Testis (tissue), 3 donors: ENCODE data around the gene FBXL17. TPM values are rescaled to one million over a fixed set of nuclear protein-coding genes. Genes with fewer than 3 reads are reported as not detected.
"Not testable (repeated sequence)": the region's sequence is repeated elsewhere in the genome, so short reads cannot be mapped to it uniquely, and the experiment has no call there.

Experiments
- DNase-seq: peaks from one replicate; pipeline ENCODE4 v3.0.0-alpha.2; 2019
- H3K27ac ChIP-seq, 2 donors: fragments of 200-600 bp; sonication (generic); one replicate each; pipeline ENCODE4 v1.5.1; 2019
- H3K27me3 ChIP-seq: fragments of 200-600 bp; sonication (generic); one replicate; pipeline ENCODE4 v1.5.1; 2019
- H3K36me3 ChIP-seq: fragments of 200-600 bp; sonication (generic); one replicate; pipeline ENCODE4 v1.5.1; 2017; ENCODE audit warnings: low read depth; ENCODE audit errors: missing control alignments
- H3K4me1 ChIP-seq: fragments of 200-600 bp; sonication (generic); one replicate; pipeline ENCODE4 v1.5.1; 2019
- H3K4me3 ChIP-seq, 2 donors: fragments of 200-600 bp; sonication (generic); one replicate each; pipeline ENCODE4 v1.5.1; 2017 to 2019
- H3K9me3 ChIP-seq: fragments of 200-600 bp; sonication (generic); one replicate; pipeline ENCODE4 v1.5.1; 2017
- POLR2A ChIP-seq: fragments of 450-650 bp; IDR thresholded peaks from one replicate; pipeline ENCODE4 v1.6.1; 2017; ENCODE audit warnings: antibody characterized with exemption, mild to moderate bottlenecking, moderate library complexity
- WGBS, 2 donors: methylation state at CpG; one replicate each; pipeline ENCODE4 v1.1.5; 2018; 5-methylcytosine and 5-hydroxymethylcytosine counted together
- intact Hi-C: fragments of 100-400 bp; cut with DNase I; formaldehyde crosslinking; loops from one replicate; pipeline ENCODE4 v1.15.1; 2023; ENCODE audit warnings: low total_unique reads
- polyA plus RNA-seq: library from polyadenylated mRNA; stranded (reverse); fragments of 350-450 nt; fragmentation: Illumina TruSeq; extraction: RNeasy Lipid Tissue Mini Kit (QIAGEN cat#74804); gene quantifications from one replicate; pipeline ENCODE4 v1.2.3, GENCODE V29; 2014; ENCODE audit warnings: low read depth, low replicate concordance; ENCODE audit not compliant: insufficient read depth
- total RNA-seq, 2 donors: library from RNA; depleted of rRNA; stranded (reverse); fragments of >200 nt; gene quantifications; one replicate each; pipeline ENCODE4 v1.2.3, GENCODE V29; 2016
- TF ChIP-seq, protein P1 (sequence below), 3 experiments: fragments of 450-650 bp in 2 of 3; fragments of 200-600 bp in 1 of 3; sonication (generic) in 1 of 3; IDR thresholded peaks; one replicate each; pipeline ENCODE4 v1.5.1; 2016 to 2019; ENCODE audit warnings: antibody characterized with exemption in 3 of 3, mild to moderate bottlenecking in 2 of 3, moderate library complexity in 1 of 3

Gene FBXL17
- total and polyA plus RNA-seq, 3 donors from 2014 or later: 20.7 to 25.1 (median 22.6) TPM

DNA sequence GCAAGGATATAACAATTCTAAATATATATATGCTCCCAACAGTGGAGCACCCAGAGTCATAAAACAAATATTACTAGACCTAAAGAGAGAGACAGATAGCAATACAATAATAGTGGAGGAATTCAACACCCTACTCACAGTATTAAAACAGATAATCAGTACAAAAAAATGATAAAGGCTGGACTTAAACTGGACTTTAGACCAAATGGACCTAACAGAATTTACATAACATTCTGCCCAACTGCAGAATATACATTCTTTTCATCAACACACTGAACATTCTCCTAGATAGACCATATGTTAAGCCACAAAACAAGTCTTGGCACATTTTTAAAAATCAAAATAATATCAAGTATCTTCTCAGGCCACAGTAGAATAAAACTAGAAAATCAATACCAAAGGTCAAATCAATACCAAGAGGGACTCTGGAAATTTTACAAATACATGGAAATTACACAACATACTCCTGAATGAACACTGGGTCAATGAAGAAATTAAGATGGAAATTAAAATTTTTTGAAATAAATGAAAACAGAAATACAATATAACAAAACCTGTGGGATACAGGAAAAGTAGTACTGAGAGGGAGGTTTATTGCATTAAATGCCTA, 100.8 kb downstream of the FBXL17 start:
- no peaks in the 10 kb centered on the region for H3K9me3 ChIP-seq
- no peak for TF ChIP-seq POLR2A
- TF ChIP-seq, protein P1, sequence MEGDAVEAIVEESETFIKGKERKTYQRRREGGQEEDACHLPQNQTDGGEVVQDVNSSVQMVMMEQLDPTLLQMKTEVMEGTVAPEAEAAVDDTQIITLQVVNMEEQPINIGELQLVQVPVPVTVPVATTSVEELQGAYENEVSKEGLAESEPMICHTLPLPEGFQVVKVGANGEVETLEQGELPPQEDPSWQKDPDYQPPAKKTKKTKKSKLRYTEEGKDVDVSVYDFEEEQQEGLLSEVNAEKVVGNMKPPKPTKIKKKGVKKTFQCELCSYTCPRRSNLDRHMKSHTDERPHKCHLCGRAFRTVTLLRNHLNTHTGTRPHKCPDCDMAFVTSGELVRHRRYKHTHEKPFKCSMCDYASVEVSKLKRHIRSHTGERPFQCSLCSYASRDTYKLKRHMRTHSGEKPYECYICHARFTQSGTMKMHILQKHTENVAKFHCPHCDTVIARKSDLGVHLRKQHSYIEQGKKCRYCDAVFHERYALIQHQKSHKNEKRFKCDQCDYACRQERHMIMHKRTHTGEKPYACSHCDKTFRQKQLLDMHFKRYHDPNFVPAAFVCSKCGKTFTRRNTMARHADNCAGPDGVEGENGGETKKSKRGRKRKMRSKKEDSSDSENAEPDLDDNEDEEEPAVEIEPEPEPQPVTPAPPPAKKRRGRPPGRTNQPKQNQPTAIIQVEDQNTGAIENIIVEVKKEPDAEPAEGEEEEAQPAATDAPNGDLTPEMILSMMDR (IDR thresholded peaks at IDR 0.05): no peak
- H3K4me1 ChIP-seq: no peaks in the 10 kb centered on the region
- intact Hi-C loops: no loop called here
- no peaks in the 10 kb centered on the region for H3K36me3 ChIP-seq
- DNase-seq: no peak
- no peak overlapping the region for H3K27ac ChIP-seq
- H3K4me3 ChIP-seq: no peak overlapping the region
- no peaks in the 10 kb centered on the region for H3K27me3 ChIP-seq

DNA sequence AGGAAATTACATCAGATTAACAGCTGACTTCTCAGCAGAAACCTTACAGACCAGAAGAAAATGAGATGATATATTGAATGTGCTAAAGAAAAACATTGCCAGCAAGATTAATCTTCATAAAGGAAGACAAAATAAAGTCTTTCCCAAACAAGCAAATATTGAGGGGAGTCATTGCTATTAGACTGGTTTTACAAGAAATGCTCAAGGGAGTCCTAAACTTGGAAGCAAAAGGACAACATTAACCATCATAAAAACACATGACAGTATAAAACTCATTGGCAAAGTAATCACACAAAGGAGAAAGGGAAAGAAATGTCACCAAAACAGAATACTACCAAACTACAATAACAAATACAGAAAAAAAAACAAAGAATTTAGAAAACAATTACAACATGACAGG, 101.7 kb downstream of the FBXL17 start:
- no peak overlapping the region for H3K27ac ChIP-seq

DNA sequence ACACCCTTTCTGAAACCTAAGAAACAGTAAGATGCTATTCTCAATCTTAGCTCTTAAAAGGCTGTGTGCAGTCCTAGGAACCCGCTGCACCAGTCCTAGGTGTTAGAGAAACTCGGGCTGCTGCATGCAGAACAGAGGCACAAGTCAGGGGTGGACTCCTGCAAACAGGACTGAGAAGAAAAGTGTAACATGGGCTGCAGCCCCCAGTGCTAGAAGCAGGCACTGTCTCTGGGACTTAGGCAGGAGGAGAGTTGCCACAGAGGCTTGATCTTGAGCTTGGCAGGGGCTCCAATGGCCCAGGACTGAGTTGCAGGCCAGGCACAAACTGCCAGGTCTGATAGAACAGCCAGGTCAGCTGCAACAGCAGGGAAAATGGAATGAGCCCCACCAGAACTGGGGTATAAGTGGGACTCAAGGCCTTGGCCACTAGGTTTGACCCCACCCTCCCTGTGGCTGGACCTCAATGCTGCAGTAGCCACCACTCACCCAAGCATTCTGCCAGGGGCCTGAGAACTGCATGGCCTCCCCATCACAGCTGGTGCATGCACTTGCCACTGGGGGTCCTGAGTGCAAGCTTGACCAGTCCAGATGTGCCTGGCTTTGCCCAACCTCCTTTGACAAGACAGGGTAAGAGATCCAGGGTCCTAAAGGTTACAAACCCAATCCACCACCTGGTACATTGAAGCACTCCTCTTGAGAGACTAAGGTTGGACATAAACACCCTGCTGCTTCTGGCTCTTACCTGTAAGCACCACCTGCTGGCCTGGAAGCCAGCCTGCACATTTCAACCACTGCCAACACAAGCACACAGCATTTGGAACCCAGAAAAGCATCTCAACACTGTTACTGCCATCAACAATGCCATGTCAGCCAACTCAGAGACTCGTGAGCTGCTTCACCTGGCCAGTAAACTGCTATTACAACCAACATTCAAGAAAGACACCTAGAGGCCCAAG, 103.3 kb downstream of the FBXL17 start:
- Histone ChIP-seq H3K27ac (no peak overlapping the region), H3K4me3 (no peak overlapping the region), H3K9me3 (no peaks in the 10 kb centered on the region), H3K36me3 (no peaks in the 10 kb centered on the region), H3K27me3 (no peaks in the 10 kb centered on the region), H3K4me1 (no peaks in the 10 kb centered on the region)
- intact Hi-C loops: no loop called here
- WGBS, 2 donors: 94 to 100% methylated on average over 2 to 3 of the region's 3 CpGs
- DNase-seq: no peak
- TF ChIP-seq, protein P1 (IDR thresholded peaks at IDR 0.05): no peak
- no peak for TF ChIP-seq POLR2A

More for the DNA sequence above, 101.7 kb downstream of the FBXL17 start:
- no peaks in the 10 kb centered on the region for H3K9me3 ChIP-seq
- no peaks in the 10 kb centered on the region for H3K36me3 ChIP-seq
- H3K4me3 ChIP-seq: no peak overlapping the region
- no peaks in the 10 kb centered on the region for H3K4me1 ChIP-seq
- no peaks in the 10 kb centered on the region for H3K27me3 ChIP-seq
- intact Hi-C loops: no loop called here
- TF ChIP-seq, protein P1 (IDR thresholded peaks at IDR 0.05): no peak
- no peak for TF ChIP-seq POLR2A
- no peak for DNase-seq

DNA sequence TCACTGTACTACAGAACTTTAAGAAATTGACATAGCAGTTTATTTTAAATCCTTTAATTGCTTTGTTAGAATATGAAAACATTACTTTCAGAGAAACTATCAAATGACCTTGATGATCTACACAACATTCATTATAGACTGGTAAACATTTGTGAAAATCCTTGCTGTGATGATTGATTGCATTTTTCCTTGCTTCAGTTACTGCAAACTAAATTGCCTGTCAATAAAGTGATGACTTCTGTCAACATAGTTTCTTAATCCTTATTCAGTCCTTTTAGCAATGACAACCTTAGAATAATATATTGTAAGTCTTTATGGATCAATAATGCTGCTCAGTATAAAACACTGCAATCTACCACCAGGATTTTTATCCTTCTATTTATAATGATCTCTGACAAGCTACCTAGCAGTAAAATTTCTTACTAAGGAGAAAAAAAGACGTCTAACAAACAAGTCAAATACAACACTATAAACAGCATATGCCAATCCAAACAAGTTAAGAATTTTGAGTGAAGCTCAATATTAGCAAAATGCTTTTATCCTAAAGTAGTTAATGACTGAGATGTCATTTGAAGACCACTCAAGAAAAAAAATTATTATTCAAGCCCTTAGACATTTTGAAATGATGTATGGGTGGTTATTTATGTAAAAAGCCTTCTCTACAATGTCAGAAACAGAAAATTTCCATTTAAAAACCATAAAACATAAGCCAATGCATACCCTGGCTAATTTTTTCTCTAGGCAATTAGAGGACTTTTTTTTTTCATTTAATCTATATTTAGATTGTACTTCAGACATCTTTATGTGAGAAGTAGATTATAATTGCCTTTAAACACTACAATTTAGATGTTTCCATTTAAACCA, 105.5 kb downstream of the FBXL17 start:
- Histone ChIP-seq H3K4me3 (no peak overlapping the region), H3K4me1 (no peaks in the 10 kb centered on the region), H3K36me3 (no peaks in the 10 kb centered on the region), H3K27ac (no peak overlapping the region), H3K27me3 (no peaks in the 10 kb centered on the region), H3K9me3 (no peaks in the 10 kb centered on the region)
- intact Hi-C loops: no loop called here
- TF ChIP-seq, protein P1 (IDR thresholded peaks at IDR 0.05): no peak
- no peak for TF ChIP-seq POLR2A
- no peak for DNase-seq
- WGBS, 2 donors: 75 to 77% methylated on average over 1 of the region's 1 CpG

DNA sequence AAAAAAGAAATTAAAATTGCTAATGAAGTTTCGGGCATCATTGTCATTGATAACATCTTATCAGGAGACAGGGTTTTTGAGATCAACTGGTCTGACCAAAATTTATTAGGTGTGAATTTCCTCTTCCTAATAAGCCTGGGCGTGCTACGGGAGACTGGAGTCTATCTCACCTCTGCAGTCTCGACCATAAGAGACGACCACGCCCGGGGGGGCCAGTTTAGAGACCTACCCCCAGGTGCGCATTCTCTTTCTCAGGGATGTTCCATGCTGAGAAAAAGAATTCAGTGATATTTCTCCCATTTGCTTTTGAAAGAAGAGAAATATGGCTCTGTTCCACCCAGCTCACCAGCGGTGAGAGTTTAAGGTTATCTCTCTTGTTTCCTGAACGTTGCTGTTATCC, 107.8 kb downstream of the FBXL17 start:
- H3K4me3 ChIP-seq, H3K36me3 ChIP-seq, H3K27me3 ChIP-seq, H3K9me3 ChIP-seq, DNase-seq, intact Hi-C loops, H3K4me1 ChIP-seq, H3K27ac ChIP-seq: not testable (repeated sequence)
- WGBS, 2 donors: 83 to 93% methylated on average over 10 of the region's 10 CpGs
